ENCODE results near the gene LCE2C. TPM values are rescaled to one million over a fixed set of nuclear protein-coding genes. Genes with fewer than 3 reads are reported as not detected.
"Not testable (repeated sequence)": the region's sequence is repeated elsewhere in the genome, so short reads cannot be mapped to it uniquely, and the experiment has no call there.

The LCE2C gene
- not detected in 2 replicates for total RNA-seq

GRCh38 chr1:152674983-152675382 lies at the start of gene LCE2C:
Gene LCE2C (plus strand): TSS chr1:152675279. CDS start chr1:152676016, 737 bp downstream.
- intact Hi-C loops (cut with micrococcal nuclease), result not testable (repeated sequence)

- intact Hi-C loops (cut with micrococcal nuclease), result no loop called here
These were observed 48.3 kb upstream of the LCE2C start for GRCh38 chr1:152626744-152627143.

- intact Hi-C loops (cut with micrococcal nuclease), result no loop called here
These were observed 44.5 kb upstream of the LCE2C start for GRCh38 chr1:152630596-152630995.

GRCh38 chr1:152640351-152640750 lies 34.7 kb upstream of the LCE2C start:
- intact Hi-C loops (cut with micrococcal nuclease), result no loop called here

GRCh38 chr1:152643945-152644344 lies 31.1 kb upstream of the LCE2C start:
- intact Hi-C loops (cut with micrococcal nuclease), result no loop called here

- intact Hi-C loops (cut with micrococcal nuclease), result no loop called here
These were observed 29.9 kb upstream of the LCE2C start for GRCh38 chr1:152645146-152645545.

- intact Hi-C loops (cut with micrococcal nuclease), result no loop called here
These were observed 28.4 kb upstream of the LCE2C start for GRCh38 chr1:152646656-152647055.

- intact Hi-C loops (cut with micrococcal nuclease), result loop anchor here (5.0 kb wide), 1 partner anchor 568 kb away; no protein-coding TSS in a partner anchor
These were observed 21.0 kb upstream of the LCE2C start for GRCh38 chr1:152654110-152654509.

- intact Hi-C loops (cut with micrococcal nuclease), result no loop called here
These were observed 18.6 kb upstream of the LCE2C start for GRCh38 chr1:152656459-152656858.

- intact Hi-C loops (cut with micrococcal nuclease), result no loop called here
These were observed 17.4 kb upstream of the LCE2C start for GRCh38 chr1:152657677-152658076.

GRCh38 chr1:152658649-152659048 lies 16.4 kb upstream of the LCE2C start:
- intact Hi-C loops (cut with micrococcal nuclease), result no loop called here

- intact Hi-C loops (cut with micrococcal nuclease), result no loop called here
These were observed 12.0 kb upstream of the LCE2C start, which contains the start of gene LCE2D for GRCh38 chr1:152663098-152663497. Gene LCE2D (plus strand): TSS chr1:152663380. CDS start chr1:152664106, 726 bp downstream.

- intact Hi-C loops (cut with micrococcal nuclease), result not testable (repeated sequence)
These were observed 8.9 kb upstream of the LCE2C start for GRCh38 chr1:152666171-152666570.

- intact Hi-C loops (cut with micrococcal nuclease), result no loop called here
These were observed 7.4 kb upstream of the LCE2C start for GRCh38 chr1:152667648-152668047.

- intact Hi-C loops (cut with micrococcal nuclease), result no loop called here
These were observed 2.1 kb upstream of the LCE2C start for GRCh38 chr1:152673016-152673415.

GRCh38 chr1:152679459-152679858 lies 4.4 kb downstream of the LCE2C start:
- intact Hi-C loops (cut with micrococcal nuclease), result no loop called here

- intact Hi-C loops (cut with micrococcal nuclease), result no loop called here
These were observed 6.5 kb downstream of the LCE2C start for GRCh38 chr1:152681616-152682015.

GRCh38 chr1:152683846-152684245 lies 8.8 kb downstream of the LCE2C start:
- intact Hi-C loops (cut with micrococcal nuclease), result no loop called here

GRCh38 chr1:152685823-152686222 lies 10.7 kb downstream of the LCE2C start, which contains the start of gene LCE2B:
Gene LCE2B (plus strand): TSS chr1:152686123. CDS start chr1:152686844, 721 bp downstream.
- intact Hi-C loops (cut with micrococcal nuclease), result not testable (repeated sequence)

- intact Hi-C loops (cut with micrococcal nuclease), result no loop called here
These were observed 22.9 kb downstream of the LCE2C start, which contains the start of gene LCE2A for GRCh38 chr1:152697701-152698600. Gene LCE2A (plus strand): TSS chr1:152698345. CDS start chr1:152698902, 557 bp downstream.

- intact Hi-C loops (cut with micrococcal nuclease), result no loop called here
These were observed 24.7 kb downstream of the LCE2C start for GRCh38 chr1:152699746-152700145.

GRCh38 chr1:152707860-152708259 lies 32.8 kb downstream of the LCE2C start, which contains the start of gene LCE4A:
Gene LCE4A (plus strand): TSS chr1:152708160. CDS start chr1:152709076, 916 bp downstream.
- intact Hi-C loops (cut with micrococcal nuclease), result no loop called here
